ENCODE measurements around the gene FLAD1. TPM values are rescaled to one million over a fixed set of nuclear protein-coding genes. Genes with fewer than 3 reads are reported as not detected.

Gene FLAD1
- total RNA-seq, 1 donor from 2014 or later: 34.7 TPM

DNA sequence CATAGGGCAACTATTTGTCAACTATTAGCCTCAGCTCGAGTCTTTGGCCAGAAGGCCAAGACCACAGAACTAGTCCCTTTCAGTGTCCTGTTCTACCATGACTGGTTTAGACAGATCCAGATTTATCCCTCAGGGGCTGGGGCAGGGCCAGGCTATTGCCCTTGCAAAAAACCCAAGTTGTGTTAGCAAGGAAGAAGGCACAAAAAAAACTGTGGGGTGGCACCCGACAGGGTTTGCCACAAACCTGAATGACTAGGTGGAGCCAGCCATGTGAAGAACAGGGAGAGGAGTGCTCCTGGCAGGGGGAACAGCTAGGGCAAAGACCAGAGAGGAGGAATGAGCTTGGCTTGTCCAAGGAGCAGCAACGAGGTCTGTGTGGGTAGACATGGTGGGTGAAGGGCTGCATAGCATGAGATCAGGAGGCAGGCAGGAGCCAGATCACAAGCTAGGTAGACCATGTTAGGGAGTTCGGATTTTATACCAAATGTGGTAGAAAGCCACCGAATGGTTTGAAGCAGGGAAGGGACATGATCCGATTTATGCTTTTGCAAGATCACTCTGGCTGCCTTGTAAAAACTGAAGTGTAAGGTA, 54.8 kb downstream of the FLAD1 start:
- DNase-seq: no peak
- intact Hi-C loops (cut with DNase I): no loop called here
- ATAC-seq (ENCODE audit: poor library complexity): no peak

DNA sequence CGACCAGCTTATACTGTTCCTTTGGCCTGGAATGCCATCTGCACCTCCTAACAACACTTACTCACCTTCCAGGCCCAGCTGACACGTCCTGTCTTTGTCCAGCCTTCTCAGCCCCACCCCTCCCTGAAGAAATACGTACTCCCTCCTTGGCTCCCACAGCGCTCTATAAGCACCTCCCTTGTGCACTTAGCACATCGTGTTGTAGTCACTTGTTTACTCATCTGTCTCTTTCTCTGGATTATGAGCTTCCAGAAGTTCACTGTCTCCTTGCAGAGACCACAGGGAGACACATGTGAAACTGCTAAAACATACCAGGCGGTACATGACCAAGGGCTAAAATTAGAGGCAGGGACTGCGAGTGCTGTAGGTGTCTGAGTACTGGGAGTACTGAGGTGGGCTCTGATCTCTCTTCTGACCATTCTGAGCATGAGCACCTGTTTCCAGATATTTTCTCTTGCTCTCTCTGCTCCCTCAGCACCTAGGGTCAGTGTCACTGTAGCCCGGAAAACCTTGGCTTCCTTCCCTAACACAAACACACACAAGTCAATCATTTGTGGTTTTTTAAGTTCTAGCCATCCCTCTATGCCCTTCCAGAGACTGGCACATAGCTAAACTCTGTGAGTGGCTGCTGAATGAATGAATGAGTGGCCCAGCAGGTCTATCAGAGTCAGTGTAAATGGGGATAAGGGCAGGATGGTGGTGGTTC, 55.6 kb downstream of the FLAD1 start:
- DNase-seq: no peak
- intact Hi-C loops (cut with DNase I): no loop called here
- ATAC-seq (ENCODE audit: poor library complexity): peak; percentile 19

DNA sequence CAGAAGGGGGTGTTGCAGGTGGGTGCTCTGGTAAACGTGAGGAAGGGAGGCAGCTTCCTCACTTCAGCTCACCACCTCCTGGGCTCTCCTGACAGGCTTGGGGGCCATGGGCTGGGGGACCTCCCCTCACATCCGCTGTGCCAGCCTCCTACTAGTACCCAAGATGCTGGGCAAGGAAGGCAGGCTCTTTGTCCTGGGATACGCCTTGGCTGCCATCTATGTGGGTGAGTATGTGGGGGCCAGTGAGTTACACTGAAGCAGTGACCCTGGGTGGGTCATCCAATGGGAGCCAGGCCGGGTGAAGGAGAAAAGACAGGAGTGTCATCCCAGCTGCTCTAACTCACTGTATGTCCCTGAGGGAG, 56.1 kb downstream of the FLAD1 start:
- ATAC-seq (ENCODE audit: poor library complexity) (no peak), DNase-seq (no peak)
- intact Hi-C loops (cut with DNase I): no loop called here

DNA sequence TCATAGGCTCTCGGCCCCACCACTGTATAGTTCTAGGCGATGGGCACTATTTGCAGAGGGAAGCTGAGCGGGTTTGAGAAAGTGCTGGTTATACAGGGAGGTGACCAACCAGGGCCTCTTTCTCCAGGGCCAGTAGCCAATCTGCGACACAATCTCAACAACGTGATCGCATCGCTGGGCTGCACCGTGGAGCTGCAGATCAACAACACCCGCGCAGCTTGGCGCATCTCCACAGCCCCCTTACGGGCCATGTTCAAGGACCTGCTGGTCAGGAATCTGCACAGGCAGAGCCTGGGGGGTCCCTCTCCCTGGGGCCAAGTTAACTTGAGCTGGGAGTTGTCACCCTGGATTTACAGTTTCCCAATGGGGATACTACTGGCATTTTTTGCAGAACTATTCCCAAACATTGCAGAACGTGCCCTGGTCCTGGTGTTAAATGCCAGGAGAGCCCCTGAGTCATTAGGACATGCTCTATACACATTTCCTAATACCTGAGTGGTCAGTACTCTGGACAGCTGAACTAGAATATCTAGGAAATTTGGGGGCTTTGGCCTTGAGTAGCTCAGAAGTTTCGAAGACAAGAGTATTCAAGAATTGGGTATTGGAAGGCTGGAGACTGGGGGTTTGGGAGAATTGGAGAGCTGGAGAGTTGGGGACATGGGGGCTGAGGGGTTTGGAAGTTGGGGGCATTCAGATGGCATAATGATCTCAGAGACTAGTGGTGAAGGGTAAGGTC, 57.4 kb downstream of the FLAD1 start:
- no peak for DNase-seq
- intact Hi-C loops (cut with DNase I): no loop called here
- ATAC-seq (ENCODE audit: poor library complexity): no peak

Small RNA genes lying within 50 kb of the gene (microRNA-seq; reads per million reads assigned to microRNA genes)
- not detected for gene MIR4258

Other genes starting within 250 kb of the FLAD1 start
- gene KCNN3, start 113.1 kb upstream of the FLAD1 start, total RNA-seq: 3.4 TPM
- 65.7 TPM for gene PMVK, start 46.6 kb upstream of the FLAD1 start, total RNA-seq
- gene PBXIP1, start 27.2 kb upstream of the FLAD1 start, total RNA-seq: 49.2 TPM
- gene PYGO2, start 21.6 kb upstream of the FLAD1 start, total RNA-seq: 13.2 TPM
- 52.7 TPM for gene SHC1, start 12.6 kb upstream of the FLAD1 start, total RNA-seq
- 15.5 TPM for gene CKS1B, start 8.7 kb upstream of the FLAD1 start, total RNA-seq
- not detected for gene LENEP, start 10.2 kb downstream of the FLAD1 start, total RNA-seq
- 44.1 TPM for gene ZBTB7B, start 19.5 kb downstream of the FLAD1 start, total RNA-seq
- gene DCST2, start 50.4 kb downstream of the FLAD1 start, total RNA-seq: 0.16 TPM
- not detected for gene DCST1, start 50.5 kb downstream of the FLAD1 start, total RNA-seq
- 77.6 TPM for gene ADAM15, start 68.0 kb downstream of the FLAD1 start, total RNA-seq
- 2.6 TPM for gene EFNA4, start 80.4 kb downstream of the FLAD1 start, total RNA-seq
- 0.75 TPM for gene EFNA3, start 95.5 kb downstream of the FLAD1 start, total RNA-seq
- gene EFNA1, start 144.5 kb downstream of the FLAD1 start, total RNA-seq: 41.5 TPM
- 7.1 TPM for gene SLC50A1, start 152.5 kb downstream of the FLAD1 start, total RNA-seq
- 49.4 TPM for gene DPM3, start 157.2 kb downstream of the FLAD1 start, total RNA-seq
- gene KRTCAP2, start 190.0 kb downstream of the FLAD1 start, total RNA-seq: 121 TPM
- gene TRIM46, start 190.5 kb downstream of the FLAD1 start, total RNA-seq: 0.08 TPM
- 5.8 TPM for gene THBS3, start 224.6 kb downstream of the FLAD1 start, total RNA-seq
- gene MTX1, start 225.4 kb downstream of the FLAD1 start, total RNA-seq: 16.4 TPM